HEK293 (cell line): ENCODE data around the gene ZDHHC17.

Source experiments
- CTCF ChIA-PET: fragments of 350-600 bp; formaldehyde crosslinking; extraction: SDS; loops from one replicate; lab custom pipeline; 2021; ENCODE audit warnings: antibody characterized with exemption; lab: Yijun Ruan, JAX
- POLR2A ChIA-PET: fragments of 300-600 bp; formaldehyde crosslinking; extraction: SDS; loops from one replicate; lab custom pipeline; 2020; ENCODE audit warnings: antibody characterized with exemption, inconsistent platforms; lab: Yijun Ruan, JAX
- H3K27ac ChIP-seq: fragments of 200-500 bp; sonication (Bioruptor generic); 2 replicates; pipeline ENCODE4 v1.5.1; 2014; ENCODE audit warnings: low read depth, low read length, control low read depth, inconsistent platforms; ENCODE audit errors: extremely low read depth
- H3K36me3 ChIP-seq, 2 experiments: fragments of 200-500 bp in 1 of 2; sonication (Bioruptor generic) in 1 of 2; 1 replicate in 1 of 2; 2 replicates in 1 of 2; pipeline ENCODE4 v1.5.1; 2014 to 2017; ENCODE audit warnings: inconsistent platforms in 2 of 2, low read length in 2 of 2; ENCODE audit not compliant: control insufficient read depth in 2 of 2, insufficient read depth in 1 of 2
- H3K4me1 ChIP-seq: fragments of 200-500 bp; sonication (Bioruptor generic); 2 replicates; pipeline ENCODE4 v1.5.1; 2014; ENCODE audit warnings: mild to moderate bottlenecking, low read length, inconsistent platforms; ENCODE audit not compliant: control insufficient read depth, insufficient read depth
- H3K4me3 ChIP-seq: 2 replicates; pipeline ENCODE4 v1.5.1; 2011; ENCODE audit warnings: low read depth, mild to moderate bottlenecking, control low read depth, low read length, moderate library complexity
- H3K9me3 ChIP-seq: fragments of 200-500 bp; sonication (Bioruptor generic); 2 replicates; pipeline ENCODE4 v1.5.1; 2014; ENCODE audit warnings: low read depth, low read length, inconsistent platforms; ENCODE audit not compliant: control insufficient read depth, insufficient read depth
- KLF16 ChIP-seq: fragments of 450-650 bp; formaldehyde crosslinking; IDR thresholded peaks from 2 replicates; pipeline ENCODE4 v1.5.1; 2017; ENCODE audit warnings: missing biosample characterization, missing genetic modification characterization
- PRDM1 ChIP-seq: fragments of 450-650 bp; formaldehyde crosslinking; IDR thresholded peaks from 2 replicates; pipeline ENCODE4; 2016; ENCODE audit warnings: missing biosample characterization, missing genetic modification characterization
- PRDM6 ChIP-seq: fragments of 450-650 bp; formaldehyde crosslinking; IDR thresholded peaks from 2 replicates; pipeline ENCODE4 v1.5.1; 2017; ENCODE audit warnings: missing biosample characterization, missing genetic modification characterization
- TRIM28 ChIP-seq: IDR thresholded peaks from 2 replicates; pipeline ENCODE4 v1.6.1; 2011; ENCODE audit warnings: low read length, control low read depth, borderline replicate concordance
- ZBTB17 ChIP-seq: fragments of 450-650 bp; formaldehyde crosslinking; IDR thresholded peaks from 2 replicates; pipeline ENCODE4 v1.5.1; 2016; ENCODE audit warnings: missing biosample characterization, missing genetic modification characterization
- ZBTB8A ChIP-seq: fragments of 450-650 bp; formaldehyde crosslinking; IDR thresholded peaks from 2 replicates; pipeline ENCODE4 v1.5.1; 2016; ENCODE audit warnings: missing biosample characterization, missing genetic modification characterization
- ZFP41 ChIP-seq: fragments of 450-650 bp; formaldehyde crosslinking; IDR thresholded peaks from 2 replicates; pipeline ENCODE4 v1.5.1; 2016; ENCODE audit warnings: missing biosample characterization, missing genetic modification characterization, borderline replicate concordance
- ZNF121 ChIP-seq: fragments of 450-650 bp; formaldehyde crosslinking; IDR thresholded peaks from 2 replicates; pipeline ENCODE4 v1.5.1; 2016; ENCODE audit warnings: missing biosample characterization, missing genetic modification characterization
- ZNF138 ChIP-seq: fragments of 450-650 bp; formaldehyde crosslinking; IDR thresholded peaks from 2 replicates; pipeline ENCODE4 v1.5.1; 2016; ENCODE audit warnings: missing biosample characterization, missing genetic modification characterization, borderline replicate concordance
- ZNF2 ChIP-seq: fragments of 450-650 bp; formaldehyde crosslinking; IDR thresholded peaks from 2 replicates; pipeline ENCODE4 v1.5.1; 2016; ENCODE audit warnings: missing biosample characterization, missing genetic modification characterization
- ZNF394 ChIP-seq: fragments of 450-650 bp; formaldehyde crosslinking; IDR thresholded peaks from 2 replicates; pipeline ENCODE4 v1.5.1; 2016; ENCODE audit warnings: missing biosample characterization, missing genetic modification characterization, mild to moderate bottlenecking, moderate library complexity, borderline replicate concordance
- ZNF426 ChIP-seq: fragments of 450-650 bp; formaldehyde crosslinking; IDR thresholded peaks from 2 replicates; pipeline ENCODE4 v1.5.1; 2017; ENCODE audit warnings: missing biosample characterization, missing genetic modification characterization, mild to moderate bottlenecking, inconsistent platforms, moderate library complexity
- ZNF521 ChIP-seq: fragments of 450-650 bp; formaldehyde crosslinking; IDR thresholded peaks from 2 replicates; pipeline ENCODE4 v1.5.1; 2017; ENCODE audit warnings: missing biosample characterization, mild to moderate bottlenecking, missing genetic modification characterization
- ZNF560 ChIP-seq: fragments of 450-650 bp; formaldehyde crosslinking; IDR thresholded peaks from 2 replicates; pipeline ENCODE4 v1.5.1; 2017; ENCODE audit warnings: missing biosample characterization, missing genetic modification characterization, borderline replicate concordance
- ZNF580 ChIP-seq: fragments of 450-650 bp; formaldehyde crosslinking; IDR thresholded peaks from 2 replicates; pipeline ENCODE4 v1.5.1; 2016; ENCODE audit warnings: missing biosample characterization, missing genetic modification characterization
- ZNF660 ChIP-seq: fragments of 450-650 bp; IDR thresholded peaks from 2 replicates; pipeline ENCODE4 v1.5.1; 2018; ENCODE audit warnings: missing biosample characterization, mild to moderate bottlenecking, missing genetic modification characterization
- TF ChIP-seq, protein P1 (sequence below): fragments of 450-650 bp; formaldehyde crosslinking; IDR thresholded peaks from 2 replicates; pipeline ENCODE4; 2016; ENCODE audit warnings: missing biosample characterization, missing genetic modification characterization
- TF ChIP-seq, protein P2 (sequence below): fragments of 450-650 bp; formaldehyde crosslinking; IDR thresholded peaks from 2 replicates; pipeline ENCODE4 v1.5.1; 2016; ENCODE audit warnings: missing biosample characterization, missing genetic modification characterization
- TF ChIP-seq, protein P3 (sequence below): fragments of 450-650 bp; formaldehyde crosslinking; IDR thresholded peaks from 2 replicates; pipeline ENCODE4 v1.5.1; 2017; ENCODE audit warnings: missing biosample characterization, missing genetic modification characterization
- TF ChIP-seq, protein P4 (sequence below): fragments of 450-650 bp; formaldehyde crosslinking; conservative IDR thresholded peaks from 2 replicates; pipeline ENCODE4 v1.5.1; 2016; ENCODE audit warnings: low read depth, missing biosample characterization, missing genetic modification characterization

Gene ZDHHC17

DNA sequence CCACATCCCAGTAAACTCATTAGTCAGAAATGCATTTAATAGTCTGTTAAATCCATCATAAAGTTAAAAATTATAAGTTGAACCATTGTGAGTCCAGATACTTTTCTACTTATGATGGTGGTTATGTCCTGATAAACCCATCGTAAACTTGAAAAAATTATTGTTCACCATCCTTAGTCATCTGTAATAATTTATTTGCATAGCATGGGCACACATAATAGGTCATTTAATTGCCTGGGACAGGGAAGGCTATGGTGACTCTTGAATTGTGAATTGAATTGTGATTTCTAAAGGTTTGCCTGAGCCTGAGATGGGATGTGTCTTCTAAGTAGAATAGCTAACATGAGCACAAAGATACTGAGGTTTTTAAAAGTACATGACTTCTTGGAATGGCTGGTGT is 21.5 kb downstream of the ZDHHC17 start:
- TF ChIP-seq PRDM1 (tag by site-specific recombination): no peak
- TF ChIP-seq ZNF138: no peak
- TF ChIP-seq ZBTB8A (tag by site-specific recombination): no peak
- TF ChIP-seq, protein P1, sequence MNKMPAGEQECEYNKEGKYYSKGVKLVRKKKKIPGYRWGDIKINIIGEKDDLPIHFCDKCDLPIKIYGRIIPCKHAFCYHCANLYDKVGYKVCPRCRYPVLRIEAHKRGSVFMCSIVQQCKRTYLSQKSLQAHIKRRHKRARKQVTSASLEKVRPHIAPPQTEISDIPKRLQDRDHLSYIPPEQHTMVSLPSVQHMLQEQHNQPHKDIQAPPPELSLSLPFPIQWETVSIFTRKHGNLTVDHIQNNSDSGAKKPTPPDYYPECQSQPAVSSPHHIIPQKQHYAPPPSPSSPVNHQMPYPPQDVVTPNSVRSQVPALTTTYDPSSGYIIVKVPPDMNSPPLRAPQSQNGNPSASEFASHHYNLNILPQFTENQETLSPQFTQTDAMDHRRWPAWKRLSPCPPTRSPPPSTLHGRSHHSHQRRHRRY: no peak
- TF ChIP-seq, protein P2, sequence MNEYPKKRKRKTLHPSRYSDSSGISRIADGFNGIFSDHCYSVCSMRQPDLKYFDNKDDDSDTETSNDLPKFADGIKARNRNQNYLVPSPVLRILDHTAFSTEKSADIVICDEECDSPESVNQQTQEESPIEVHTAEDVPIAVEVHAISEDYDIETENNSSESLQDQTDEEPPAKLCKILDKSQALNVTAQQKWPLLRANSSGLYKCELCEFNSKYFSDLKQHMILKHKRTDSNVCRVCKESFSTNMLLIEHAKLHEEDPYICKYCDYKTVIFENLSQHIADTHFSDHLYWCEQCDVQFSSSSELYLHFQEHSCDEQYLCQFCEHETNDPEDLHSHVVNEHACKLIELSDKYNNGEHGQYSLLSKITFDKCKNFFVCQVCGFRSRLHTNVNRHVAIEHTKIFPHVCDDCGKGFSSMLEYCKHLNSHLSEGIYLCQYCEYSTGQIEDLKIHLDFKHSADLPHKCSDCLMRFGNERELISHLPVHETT (tag by site-specific recombination): no peak
- peak; percentile 10; the same call in 1 of the 2 replicates for TF ChIP-seq PRDM6 (tag by site-specific recombination)
- no peaks in the 10 kb centered on the region for H3K36me3 ChIP-seq
- POLR2A ChIA-PET: no interaction called here
- H3K27ac ChIP-seq: no peak overlapping the region
- CTCF ChIA-PET: interaction anchor here (1.6 kb wide), 1 partner anchor 162 kb away, joined by 4 read pairs; no protein-coding TSS in a partner anchor
- peaks cover 11% of the 10 kb centered on the region for H3K4me1 ChIP-seq
- H3K9me3 ChIP-seq: no peaks in the 10 kb centered on the region
- no peak overlapping the region for H3K4me3 ChIP-seq

GRCh38 chr12:76786986-76787385 is 23.1 kb downstream of the ZDHHC17 start:
- TF ChIP-seq ZFP41 (tag by site-specific recombination): no peak
- TF ChIP-seq TRIM28: no peak
- no peak for TF ChIP-seq ZNF426
- TF ChIP-seq ZNF394 (tag by site-specific recombination): no peak
- TF ChIP-seq ZNF121: no peak
- no peak for TF ChIP-seq ZNF580
- TF ChIP-seq ZNF2: no peak
- TF ChIP-seq, protein P3, sequence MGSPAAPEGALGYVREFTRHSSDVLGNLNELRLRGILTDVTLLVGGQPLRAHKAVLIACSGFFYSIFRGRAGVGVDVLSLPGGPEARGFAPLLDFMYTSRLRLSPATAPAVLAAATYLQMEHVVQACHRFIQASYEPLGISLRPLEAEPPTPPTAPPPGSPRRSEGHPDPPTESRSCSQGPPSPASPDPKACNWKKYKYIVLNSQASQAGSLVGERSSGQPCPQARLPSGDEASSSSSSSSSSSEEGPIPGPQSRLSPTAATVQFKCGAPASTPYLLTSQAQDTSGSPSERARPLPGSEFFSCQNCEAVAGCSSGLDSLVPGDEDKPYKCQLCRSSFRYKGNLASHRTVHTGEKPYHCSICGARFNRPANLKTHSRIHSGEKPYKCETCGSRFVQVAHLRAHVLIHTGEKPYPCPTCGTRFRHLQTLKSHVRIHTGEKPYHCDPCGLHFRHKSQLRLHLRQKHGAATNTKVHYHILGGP (tag by site-specific recombination): no peak
- TF ChIP-seq ZNF521 (tag by site-specific recombination): no peak
- no peak for TF ChIP-seq ZBTB17
- TF ChIP-seq ZNF660 (tag by site-specific recombination): no peak
- TF ChIP-seq ZNF560 (tag by site-specific recombination): no peak
- TF ChIP-seq, protein P4, sequence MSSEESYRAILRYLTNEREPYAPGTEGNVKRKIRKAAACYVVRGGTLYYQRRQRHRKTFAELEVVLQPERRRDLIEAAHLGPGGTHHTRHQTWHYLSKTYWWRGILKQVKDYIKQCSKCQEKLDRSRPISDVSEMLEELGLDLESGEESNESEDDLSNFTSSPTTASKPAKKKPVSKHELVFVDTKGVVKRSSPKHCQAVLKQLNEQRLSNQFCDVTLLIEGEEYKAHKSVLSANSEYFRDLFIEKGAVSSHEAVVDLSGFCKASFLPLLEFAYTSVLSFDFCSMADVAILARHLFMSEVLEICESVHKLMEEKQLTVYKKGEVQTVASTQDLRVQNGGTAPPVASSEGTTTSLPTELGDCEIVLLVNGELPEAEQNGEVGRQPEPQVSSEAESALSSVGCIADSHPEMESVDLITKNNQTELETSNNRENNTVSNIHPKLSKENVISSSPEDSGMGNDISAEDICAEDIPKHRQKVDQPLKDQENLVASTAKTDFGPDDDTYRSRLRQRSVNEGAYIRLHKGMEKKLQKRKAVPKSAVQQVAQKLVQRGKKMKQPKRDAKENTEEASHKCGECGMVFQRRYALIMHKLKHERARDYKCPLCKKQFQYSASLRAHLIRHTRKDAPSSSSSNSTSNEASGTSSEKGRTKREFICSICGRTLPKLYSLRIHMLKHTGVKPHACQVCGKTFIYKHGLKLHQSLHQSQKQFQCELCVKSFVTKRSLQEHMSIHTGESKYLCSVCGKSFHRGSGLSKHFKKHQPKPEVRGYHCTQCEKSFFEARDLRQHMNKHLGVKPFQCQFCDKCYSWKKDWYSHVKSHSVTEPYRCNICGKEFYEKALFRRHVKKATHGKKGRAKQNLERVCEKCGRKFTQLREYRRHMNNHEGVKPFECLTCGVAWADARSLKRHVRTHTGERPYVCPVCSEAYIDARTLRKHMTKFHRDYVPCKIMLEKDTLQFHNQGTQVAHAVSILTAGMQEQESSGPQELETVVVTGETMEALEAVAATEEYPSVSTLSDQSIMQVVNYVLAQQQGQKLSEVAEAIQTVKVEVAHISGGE (tag by site-specific recombination): no peak
- TF ChIP-seq KLF16: no peak
- TF ChIP-seq, all 188 proteins: peak for 0
- H3K36me3 ChIP-seq: no peaks in the 10 kb centered on the region
- peaks cover 7% of the 10 kb centered on the region for H3K4me1 ChIP-seq
- H3K4me3 ChIP-seq: no peak overlapping the region
- H3K27ac ChIP-seq: no peak overlapping the region
- ChIA-PET POLR2A (no interaction called here), CTCF (interaction anchor here (0.6 to 1.2 kb wide), 2 partner anchors 33 to 165 kb away, joined by 3 to 6 read pairs; no protein-coding TSS in a partner anchor)
- no peaks in the 10 kb centered on the region for H3K9me3 ChIP-seq
